HG02840 (cell line): ENCODE data around the gene TMEM116.
"Not testable (repeated sequence)": the region's sequence is repeated elsewhere in the genome, so short reads cannot be mapped to it uniquely, and the experiment has no call there.

Experiments
- ATAC-seq: cut with Tn5 transposase; IDR thresholded peaks from one replicate; pipeline ENCODE4 v1.9.1; 2021; ENCODE audit warnings: mild to moderate bottlenecking, moderate library complexity, moderate number of reproducible peaks; ENCODE audit not compliant: unreplicated experiment, low FRiP score

Gene TMEM116

GRCh38 chr12:112010415-112011344 lies 2.3 kb downstream of the TMEM116 start:
- no peak for ATAC-seq

GRCh38 chr12:112009596-112009995 lies 3.4 kb downstream of the TMEM116 start:
- ATAC-seq, result not testable (repeated sequence)

GRCh38 chr12:112008918-112009317 lies 4.0 kb downstream of the TMEM116 start:
- ATAC-seq, result no peak

- ATAC-seq, result no peak
Measured at GRCh38 chr12:112007945-112008344, 5.0 kb downstream of the TMEM116 start.

- ATAC-seq, result no peak
Measured at GRCh38 chr12:112005419-112006395, 7.3 kb downstream of the TMEM116 start.

GRCh38 chr12:112004041-112004440 lies 8.9 kb downstream of the TMEM116 start:
- ATAC-seq, result no peak

DNA sequence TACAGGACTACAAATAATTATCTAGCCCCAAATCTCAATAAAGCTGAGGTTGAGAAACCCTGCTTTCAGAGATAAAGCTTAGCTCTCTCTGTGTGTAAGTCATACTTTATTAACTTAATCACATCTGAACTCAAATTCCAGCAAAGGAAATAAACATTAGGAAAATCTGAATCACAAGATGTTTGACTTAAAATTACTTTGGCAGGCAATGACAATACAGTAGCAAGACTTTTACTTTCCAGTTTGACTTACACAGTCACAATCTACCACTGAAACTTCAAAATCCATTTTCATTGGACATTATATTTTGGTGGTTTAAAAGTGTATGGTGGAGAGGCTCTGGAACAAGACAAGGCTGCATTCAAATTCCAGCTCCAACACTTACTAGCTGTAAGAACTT lies 11.4 kb downstream of the TMEM116 start:
- no peak for ATAC-seq

DNA sequence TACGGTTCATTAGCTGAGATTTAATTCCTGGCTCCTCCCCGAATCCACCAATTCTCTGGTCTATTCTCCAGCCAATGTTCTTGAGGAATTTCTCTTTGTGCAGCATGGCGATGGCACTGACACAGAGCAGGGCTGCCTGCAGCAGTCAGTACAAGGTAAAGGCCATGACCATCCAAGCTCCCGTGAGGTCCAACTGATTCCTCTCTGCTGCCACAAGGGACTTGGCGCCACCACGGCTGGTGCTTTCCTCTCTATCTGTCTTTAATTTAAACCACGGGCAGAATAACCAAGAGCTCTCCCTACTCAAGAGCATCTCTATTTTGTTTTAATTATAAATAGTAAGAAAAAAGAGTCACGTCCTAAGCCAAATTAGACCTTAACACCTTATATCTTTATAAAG lies 12.1 kb downstream of the TMEM116 start:
- ATAC-seq, result no peak

- ATAC-seq, result not testable (repeated sequence)
Measured at GRCh38 chr12:111999129-111999528, 13.8 kb downstream of the TMEM116 start.

- no peak for ATAC-seq
Measured at GRCh38 chr12:111998015-111998414, 14.9 kb downstream of the TMEM116 start.

DNA sequence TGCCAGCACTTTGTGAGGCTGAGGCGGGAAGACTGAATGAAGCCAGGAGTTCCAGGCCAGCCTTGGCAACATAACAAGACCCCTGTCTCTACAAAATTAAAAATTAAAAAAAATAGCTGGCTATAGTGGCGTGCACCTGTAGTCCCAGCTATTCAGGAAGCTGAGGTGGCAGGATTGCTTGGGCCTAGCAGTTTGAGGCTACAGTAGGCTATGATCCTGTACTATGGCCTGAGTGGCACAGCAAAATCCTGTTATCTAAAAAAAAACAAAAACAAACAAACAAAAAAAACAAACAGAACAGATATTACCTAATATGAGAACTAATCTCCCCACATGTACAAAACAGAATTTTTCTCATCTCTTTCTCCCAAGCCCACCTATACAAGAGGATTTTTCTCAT lies 15.7 kb downstream of the TMEM116 start:
- no peak for ATAC-seq

DNA sequence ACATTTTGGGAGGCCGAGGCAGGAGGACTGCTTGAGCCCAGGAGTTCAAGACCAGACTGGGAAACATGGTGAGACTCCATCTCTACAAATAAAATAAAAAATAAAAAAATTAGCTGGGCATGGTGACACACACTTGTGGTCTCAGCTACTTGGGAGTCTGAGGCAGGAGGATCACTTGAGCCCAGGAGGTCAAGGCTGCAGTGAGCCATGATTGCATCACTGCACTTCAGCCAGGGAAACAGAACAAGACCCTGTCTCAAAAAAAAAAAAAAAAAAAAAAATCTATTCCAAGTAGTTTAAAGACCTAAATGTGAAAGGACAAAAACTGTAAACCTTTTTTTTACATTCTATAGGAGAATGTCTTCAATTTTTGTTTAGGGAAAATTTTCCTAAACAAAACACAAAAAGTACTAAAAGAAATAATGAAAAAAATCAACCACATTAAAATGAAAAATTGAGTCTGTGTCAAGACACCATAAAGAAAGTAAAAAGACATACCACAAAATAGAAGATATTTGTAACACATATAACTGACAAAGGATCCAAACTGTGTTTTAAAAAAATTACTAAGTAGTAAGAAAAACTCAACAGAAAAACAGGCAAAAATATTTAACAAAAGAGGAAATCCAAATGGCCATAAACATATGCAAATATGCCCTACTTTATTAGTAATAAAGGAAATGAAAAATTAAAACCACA lies 17.0 kb downstream of the TMEM116 start:
- ATAC-seq, result no peak

- ATAC-seq, result not testable (repeated sequence)
Measured at GRCh38 chr12:111994211-111995111, 18.5 kb downstream of the TMEM116 start.

DNA sequence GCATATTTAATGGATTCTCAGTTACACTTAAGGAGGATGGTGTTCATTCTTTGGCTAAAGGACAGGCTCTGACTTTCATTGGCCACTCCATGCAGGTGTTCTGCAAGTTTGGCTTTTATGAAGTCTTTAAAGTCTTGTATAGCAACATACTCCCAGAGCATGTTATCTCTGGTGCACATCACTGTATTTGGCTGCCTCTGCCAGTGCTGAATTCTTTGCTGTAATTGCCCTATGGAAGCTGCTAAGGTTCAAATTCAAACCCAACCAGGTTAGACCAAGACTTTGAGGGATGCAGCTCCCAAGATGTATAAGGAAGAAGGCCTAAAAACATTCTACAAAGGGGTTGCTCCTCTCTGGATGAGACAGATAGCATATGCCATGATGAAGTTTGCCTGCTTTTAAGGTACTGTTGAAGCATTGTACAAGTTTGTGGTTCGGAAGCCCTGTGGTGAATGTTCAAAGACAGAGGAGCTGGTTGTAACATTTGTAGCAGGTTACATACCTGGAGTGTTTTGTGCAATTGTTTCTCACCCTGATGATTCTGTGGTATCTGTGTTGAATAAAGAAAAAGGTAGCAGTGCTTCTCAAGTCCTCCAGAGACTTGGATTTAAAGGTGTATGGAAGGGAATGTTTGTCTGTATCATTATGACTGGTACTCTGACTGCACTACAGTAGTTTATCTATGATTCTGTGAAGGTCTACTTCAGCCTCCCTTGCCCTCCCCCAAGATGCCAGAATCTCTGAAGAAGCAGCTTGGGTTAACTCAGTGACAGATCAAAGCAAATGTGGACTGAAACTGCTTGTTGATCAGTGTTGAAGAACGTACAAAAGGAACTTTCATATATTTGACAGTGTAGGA lies 19.4 kb downstream of the TMEM116 start:
- no peak for ATAC-seq

DNA sequence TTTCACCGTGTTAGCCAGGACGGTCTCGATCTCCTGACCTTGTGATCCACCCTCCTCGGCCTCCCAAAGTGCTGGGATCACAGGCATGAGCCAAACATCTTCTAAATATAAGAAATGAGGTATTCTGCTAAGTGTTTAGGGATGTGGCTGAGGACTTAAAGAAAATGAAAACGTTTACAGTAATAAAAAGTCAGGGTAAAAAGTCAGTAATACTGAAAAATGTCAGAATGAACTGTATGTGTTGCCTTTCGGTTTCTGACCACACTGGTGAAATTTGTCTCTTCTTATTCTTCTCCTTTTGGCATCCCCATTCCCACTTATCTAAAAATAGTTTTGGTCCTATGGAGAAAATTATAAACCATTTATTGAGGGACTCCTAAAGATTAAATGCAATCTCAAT lies 20.5 kb downstream of the TMEM116 start:
- no peak for ATAC-seq

DNA sequence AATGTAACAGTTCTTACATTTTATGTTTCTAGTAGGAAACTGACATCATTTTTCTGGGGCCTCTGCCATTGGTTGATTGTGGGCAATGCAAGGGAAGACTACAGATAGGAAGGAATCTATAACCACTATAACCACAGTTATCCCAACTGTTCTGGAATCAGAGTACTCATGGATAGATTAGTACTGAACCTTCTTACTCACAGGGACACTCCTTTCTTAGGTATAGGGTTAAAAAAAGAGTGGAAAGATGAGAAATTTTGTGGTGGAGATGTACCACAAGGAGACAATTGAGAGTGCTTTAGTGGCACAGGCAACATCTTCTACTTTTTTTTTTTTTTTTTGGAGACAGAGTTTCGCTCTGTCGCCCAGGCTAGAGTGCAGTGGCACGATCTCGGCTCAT lies 21.0 kb downstream of the TMEM116 start:
- no peak for ATAC-seq

- ATAC-seq, result no peak
Measured at GRCh38 chr12:111991535-111991934, 21.4 kb downstream of the TMEM116 start.

- ATAC-seq, result no peak
Measured at GRCh38 chr12:111984820-111985219, 28.1 kb downstream of the TMEM116 start.

GRCh38 chr12:111981987-111982386 lies 31.0 kb downstream of the TMEM116 start:
- ATAC-seq, result no peak
